KMS-11 (cell line): Measurements from ENCODE around the gene CSDE1.
A peak's percentile ranks its signal among the peaks of the same experiment; 100 is the strongest.

Experiments used
- H2AFZ ChIP-seq: fragments of 200-600 bp; sonication (generic); 2 replicates; pipeline ENCODE4 v1.6.1; 2016; ENCODE audit warnings: antibody characterized with exemption, mixed run types, low read depth
- H3K27ac ChIP-seq: fragments of 200-600 bp; sonication (generic); 2 replicates; pipeline ENCODE4 v1.6.1; 2016; ENCODE audit warnings: mild to moderate bottlenecking, mixed run types
- H3K27me3 ChIP-seq: fragments of 200-600 bp; sonication (generic); 2 replicates; pipeline ENCODE4 v1.6.1; 2017; ENCODE audit warnings: mild to moderate bottlenecking, low read depth, mixed run types, moderate library complexity; ENCODE audit not compliant: insufficient read depth
- H3K36me3 ChIP-seq: fragments of 200-600 bp; sonication (generic); 2 replicates; pipeline ENCODE4 v1.6.1; 2017; ENCODE audit warnings: mild to moderate bottlenecking, mixed run types; ENCODE audit not compliant: insufficient read depth
- H3K4me1 ChIP-seq: fragments of 200-600 bp; sonication (generic); 2 replicates; pipeline ENCODE4 v1.6.1; 2016; ENCODE audit warnings: mild to moderate bottlenecking, low read depth, mixed run types; ENCODE audit not compliant: poor library complexity, severe bottlenecking
- H3K4me2 ChIP-seq: fragments of 200-600 bp; sonication (generic); 2 replicates; pipeline ENCODE4 v1.7.0; 2016; ENCODE audit warnings: mild to moderate bottlenecking, mixed run types
- H3K4me3 ChIP-seq: fragments of 200-600 bp; sonication (generic); IDR thresholded peaks from 2 replicates; pipeline ENCODE4 v1.6.1; 2017; ENCODE audit warnings: low read depth, low read length, mixed read lengths; ENCODE audit not compliant: insufficient read depth
- H3K79me2 ChIP-seq: fragments of 200-600 bp; sonication (generic); 2 replicates; pipeline ENCODE4 v1.6.1; 2016; ENCODE audit warnings: low read depth, mixed run types; ENCODE audit not compliant: insufficient read depth
- H3K9ac ChIP-seq: fragments of 200-600 bp; sonication (generic); 2 replicates; pipeline ENCODE4 v1.6.1; 2016; ENCODE audit warnings: mild to moderate bottlenecking, mixed run types
- H4K20me1 ChIP-seq: fragments of 200-600 bp; sonication (generic); 2 replicates; pipeline ENCODE4 v1.6.1; 2016; ENCODE audit warnings: mild to moderate bottlenecking, mixed run types; ENCODE audit not compliant: insufficient read depth
- CTCF ChIP-seq: fragments of 200-600 bp; sonication (generic); conservative IDR thresholded peaks from 2 replicates; pipeline ENCODE4 v1.6.1; 2017; ENCODE audit warnings: low read depth, mild to moderate bottlenecking, antibody characterized with exemption, low read length, moderate library complexity, mixed read lengths

CSDE1 gene

GRCh38 chr1:114671011-114671938 lies 86.5 kb downstream of the CSDE1 start:
- Histone ChIP-seq H3K27ac (no peak overlapping the region; the same call in 1 of the 2 replicates), H3K4me1 (peaks cover 29% of the 10 kb centered on the region), H3K9ac (no peak overlapping the region), H3K4me2 (peak overlapping the region; percentile 63), H3K4me3 (no peak overlapping the region), H2AFZ (no peak overlapping the region), H3K36me3 (no peaks in the 10 kb centered on the region), H3K27me3 (no peaks in the 10 kb centered on the region), H4K20me1 (no peaks in the 10 kb centered on the region), H3K79me2 (peaks cover 20% of the 10 kb centered on the region; the same call in 1 of the 2 replicates)
- peak; percentile 43 for TF ChIP-seq CTCF

- peak overlapping the region; percentile 78 for H3K27ac ChIP-seq
- no peaks in the 10 kb centered on the region for H4K20me1 ChIP-seq
- peak overlapping the region; percentile 70 for H3K4me2 ChIP-seq
- peak overlapping the region; percentile 82; the same call in 1 of the 2 replicates for H2AFZ ChIP-seq
- no peaks in the 10 kb centered on the region for H3K27me3 ChIP-seq
- peak overlapping the region; percentile 62 for H3K4me3 ChIP-seq
- peaks cover 20% of the 10 kb centered on the region; the same call in 1 of the 2 replicates for H3K79me2 ChIP-seq
- H3K36me3 ChIP-seq = no peaks in the 10 kb centered on the region
- peaks cover 29% of the 10 kb centered on the region for H3K4me1 ChIP-seq
- TF ChIP-seq CTCF = no peak
- peak overlapping the region; percentile 66; the same call in 1 of the 2 replicates for H3K9ac ChIP-seq
Measured at GRCh38 chr1:114670083-114671010, 87.4 kb downstream of the CSDE1 start.

GRCh38 chr1:114669562-114670082 lies 88.2 kb downstream of the CSDE1 start, which contains the start of gene DENND2C:
TSS of gene DENND2C (minus strand) at chr1:114670049. CDS start at chr1:114625984, 44,065 bp downstream.
- no peak for TF ChIP-seq CTCF
- peak within 1 kb of the TSS; percentile 78 for H3K27ac ChIP-seq
- H3K27me3 ChIP-seq = no peaks in the 10 kb centered on the region

More at GRCh38 chr1:114669562-114670082, 88.2 kb downstream of the CSDE1 start, which contains the start of gene DENND2C:
- H3K9ac ChIP-seq = peak within 1 kb of the TSS; percentile 66; the same call in 1 of the 2 replicates
- H3K36me3 ChIP-seq = no peaks in the 10 kb centered on the region
- peaks cover 29% of the 10 kb centered on the region for H3K4me1 ChIP-seq
- peak within 1 kb of the TSS; percentile 82 for H2AFZ ChIP-seq
- H3K4me3 ChIP-seq = peak within 1 kb of the TSS; percentile 62
- H4K20me1 ChIP-seq = no peaks in the 10 kb centered on the region
- H3K79me2 ChIP-seq = peaks cover 20% of the 10 kb centered on the region; the same call in 1 of the 2 replicates
- H3K4me2 ChIP-seq = peak within 1 kb of the TSS; percentile 70
